DMS153 treated with DMSO at 0.1 percent for 48 hours (cell line): ENCODE measurements around the gene LTB4R.

Experiments used
- DNase-seq: peaks from one replicate; lab custom pipeline; 2025; ENCODE audit not compliant: unreplicated experiment; lab: John Stamatoyannopoulos, UW

LTB4R gene

GRCh38 chr14:24310646-24311604, at the start of gene LTB4R:
Gene LTB4R (plus strand): TSS chr14:24311502. CDS start chr14:24315652, 4,150 bp downstream.
- peak; percentile 36 for DNase-seq

- no peak for DNase-seq
These were observed 49.4 kb upstream of the LTB4R start for GRCh38 chr14:24261969-24262327.

- DNase-seq = no peak
These were observed 48.2 kb upstream of the LTB4R start, which contains the start of gene TGM1 for GRCh38 chr14:24262821-24263733. Gene TGM1 (minus strand): TSS chr14:24263177. CDS start chr14:24262352, 825 bp downstream.

GRCh38 chr14:24263848-24264247, 47.5 kb upstream of the LTB4R start:
- no peak for DNase-seq

- no peak for DNase-seq
These were observed 47.0 kb upstream of the LTB4R start for GRCh38 chr14:24264298-24264697.

- DNase-seq = no peak
These were observed 44.7 kb upstream of the LTB4R start for GRCh38 chr14:24266344-24267244.

- no peak for DNase-seq
These were observed 43.8 kb upstream of the LTB4R start for GRCh38 chr14:24267516-24267915.

- no peak for DNase-seq
These were observed 43.1 kb upstream of the LTB4R start for GRCh38 chr14:24268225-24268624.

- no peak for DNase-seq
These were observed 41.9 kb upstream of the LTB4R start for GRCh38 chr14:24269368-24269767.

- DNase-seq = no peak
These were observed 41.3 kb upstream of the LTB4R start for GRCh38 chr14:24269910-24270536.

- no peak for DNase-seq
These were observed 40.7 kb upstream of the LTB4R start for GRCh38 chr14:24270537-24271133.

- peak; percentile 72 for DNase-seq
These were observed 40.0 kb upstream of the LTB4R start, which contains the start of gene RABGGTA for GRCh38 chr14:24271134-24271833. Gene RABGGTA (minus strand): TSS chr14:24271597. CDS start chr14:24271115, 482 bp downstream.

GRCh38 chr14:24271834-24272263, 39.5 kb upstream of the LTB4R start:
- no peak for DNase-seq

- no peak for DNase-seq
These were observed 38.8 kb upstream of the LTB4R start for GRCh38 chr14:24272467-24272866.

- DNase-seq = no peak
These were observed 37.8 kb upstream of the LTB4R start for GRCh38 chr14:24273422-24273998.

- DNase-seq = no peak
These were observed 37.2 kb upstream of the LTB4R start for GRCh38 chr14:24274101-24274543.

GRCh38 chr14:24277071-24277470, 34.2 kb upstream of the LTB4R start:
- no peak for DNase-seq

GRCh38 chr14:24277606-24278321, 33.5 kb upstream of the LTB4R start:
- no peak for DNase-seq
